Smooth muscle cell (in vitro differentiated cells): Measurements from ENCODE around the gene CCDC187. TPM values are rescaled to one million over a fixed set of nuclear protein-coding genes. Genes with fewer than 3 reads are reported as not detected.

Experiments
- DNase-seq: peaks from one replicate; lab custom pipeline; 2025; ENCODE audit not compliant: unreplicated experiment; lab: John Stamatoyannopoulos, UW
- H2AFZ ChIP-seq: fragments of 200-600 bp; sonication (generic); 2 replicates; pipeline ENCODE4 v1.6.0; 2016; ENCODE audit warnings: antibody characterized with exemption, low read depth, mild to moderate bottlenecking
- H3F3A ChIP-seq: fragments of 200-600 bp; sonication (generic); 2 replicates; pipeline ENCODE4 v1.6.0; 2017; ENCODE audit warnings: antibody characterized with exemption, low read depth
- H3K27ac ChIP-seq: fragments of 200-600 bp; sonication (generic); 2 replicates; pipeline ENCODE4 v1.5.1; 2016; ENCODE audit warnings: low read depth, mild to moderate bottlenecking
- H3K27me3 ChIP-seq: fragments of 200-600 bp; sonication (generic); 2 replicates; pipeline ENCODE4 v1.6.1; 2016; ENCODE audit warnings: low read depth, mild to moderate bottlenecking
- H3K36me3 ChIP-seq: fragments of 200-600 bp; sonication (generic); 2 replicates; pipeline ENCODE4 v1.5.1; 2016; ENCODE audit warnings: low read depth
- H3K4me1 ChIP-seq: fragments of 200-600 bp; sonication (generic); 2 replicates; pipeline ENCODE4 v1.5.1; 2016; ENCODE audit warnings: low read depth
- H3K4me2 ChIP-seq: fragments of 200-600 bp; sonication (generic); 2 replicates; pipeline ENCODE4 v1.6.0; 2016; ENCODE audit warnings: mild to moderate bottlenecking
- H3K4me3 ChIP-seq: fragments of 200-600 bp; sonication (generic); 2 replicates; pipeline ENCODE4 v1.5.1; 2016; ENCODE audit warnings: mild to moderate bottlenecking
- H3K79me2 ChIP-seq: fragments of 200-600 bp; sonication (generic); 2 replicates; pipeline ENCODE4 v1.6.0; 2016; ENCODE audit warnings: low read depth, mild to moderate bottlenecking
- H3K9ac ChIP-seq: fragments of 200-600 bp; sonication (generic); 2 replicates; pipeline ENCODE4 v1.6.0; 2016; ENCODE audit warnings: low read depth
- H3K9me3 ChIP-seq: fragments of 200-600 bp; sonication (generic); replicated peaks from 2 replicates; pipeline ENCODE4 v1.5.1; 2016; ENCODE audit warnings: low read depth
- H4K20me1 ChIP-seq: fragments of 200-600 bp; sonication (generic); 2 replicates; pipeline ENCODE4 v1.6.0; 2016; ENCODE audit warnings: low read depth
- CTCF ChIP-seq: fragments of 200-600 bp; sonication (generic); IDR thresholded peaks from 2 replicates; pipeline ENCODE4 v1.5.1; 2017; ENCODE audit warnings: borderline replicate concordance, mild to moderate bottlenecking, antibody characterized with exemption; ENCODE audit not compliant: insufficient read depth, poor library complexity, severe bottlenecking
- WGBS: methylation state at CpG from one replicate; pipeline ENCODE4 v1.1.7; 2016; ENCODE audit warnings: low lambda C conversion rate; 5-methylcytosine and 5-hydroxymethylcytosine counted together
- polyA plus RNA-seq: library from polyadenylated mRNA; unstranded; fragments of >200 nt; fragmentation: Nextera tagmentation; extraction: Ambion mirVana; gene quantifications from 2 replicates; pipeline ENCODE4 v1.2.1, GENCODE V29; 2016
- total RNA-seq: library from RNA; depleted of rRNA; stranded (reverse); fragments of >200 nt; gene quantifications from 2 replicates; pipeline ENCODE4 v1.2.3, GENCODE V29; 2014

CCDC187 gene
- total and polyA plus RNA-seq, 2 experiments from 2014 or later: 0.10 TPM; not detected in 1

GRCh38 chr9:136300016-136300545 is 3.8 kb downstream of the CCDC187 start:
- TF ChIP-seq CTCF: no peak
- H4K20me1 ChIP-seq: no peaks in the 10 kb centered on the region
- no peaks in the 10 kb centered on the region for H3K36me3 ChIP-seq
- no peak overlapping the region for H3K27ac ChIP-seq
- H3K9ac ChIP-seq: no peak overlapping the region
- no peaks in the 10 kb centered on the region for H3K9me3 ChIP-seq
- H3K4me3 ChIP-seq: no peak overlapping the region
- WGBS: 92% methylated on average over 14 of the region's 14 CpGs
- DNase-seq: no peak
- H3K4me2 ChIP-seq: no peak overlapping the region
- no peaks in the 10 kb centered on the region for H3F3A ChIP-seq
- H3K79me2 ChIP-seq: no peaks in the 10 kb centered on the region
- no peaks in the 10 kb centered on the region for H3K4me1 ChIP-seq
- H2AFZ ChIP-seq: no peak overlapping the region
- H3K27me3 ChIP-seq: no peaks in the 10 kb centered on the region

GRCh38 chr9:136299541-136299940 is 4.4 kb downstream of the CCDC187 start:
- no peaks in the 10 kb centered on the region for H3K36me3 ChIP-seq
- H3K9ac ChIP-seq: no peak overlapping the region
- no peak overlapping the region for H3K27ac ChIP-seq
- H2AFZ ChIP-seq: no peak overlapping the region
- TF ChIP-seq CTCF: no peak
- H3K4me3 ChIP-seq: no peak overlapping the region
- no peaks in the 10 kb centered on the region for H4K20me1 ChIP-seq
- no peak overlapping the region for H3K4me2 ChIP-seq
- no peaks in the 10 kb centered on the region for H3K27me3 ChIP-seq
- no peaks in the 10 kb centered on the region for H3F3A ChIP-seq
- H3K4me1 ChIP-seq: no peaks in the 10 kb centered on the region
- WGBS: 79% methylated on average over 7 of the region's 7 CpGs
- DNase-seq: no peak
- H3K79me2 ChIP-seq: no peaks in the 10 kb centered on the region
- H3K9me3 ChIP-seq: no peaks in the 10 kb centered on the region

GRCh38 chr9:136299116-136299515 is 4.8 kb downstream of the CCDC187 start:
- Histone ChIP-seq H4K20me1 (no peaks in the 10 kb centered on the region), H3F3A (no peaks in the 10 kb centered on the region), H3K9ac (no peak overlapping the region), H3K4me1 (no peaks in the 10 kb centered on the region), H3K27me3 (no peaks in the 10 kb centered on the region), H3K79me2 (no peaks in the 10 kb centered on the region), H3K36me3 (no peaks in the 10 kb centered on the region), H2AFZ (no peak overlapping the region), H3K9me3 (no peaks in the 10 kb centered on the region), H3K4me3 (no peak overlapping the region), H3K27ac (no peak overlapping the region), H3K4me2 (no peak overlapping the region)
- TF ChIP-seq CTCF: no peak
- DNase-seq: no peak
- 90% methylated on average over 18 of the region's 18 CpGs for WGBS
